Cardiac muscle cell (in vitro differentiated cells and primary cell): ENCODE results near the gene ADAMTS16. TPM values are rescaled to one million over a fixed set of nuclear protein-coding genes. Genes with fewer than 3 reads are reported as not detected.

ENCODE experiments used
- DNase-seq, 2 donors: peaks; one replicate each; pipeline versions ENCODE4 v3.0.0 to v3.0.0-alpha.2; 2010 to 2017; ENCODE audit warnings: low read depth in 1 of 2, low spot score in 1 of 2
- H3K27ac ChIP-seq: fragments of 200-600 bp; sonication (generic); 2 replicates; pipeline ENCODE4 v1.5.1; 2016
- H3K27me3 ChIP-seq: fragments of 200-600 bp; sonication (generic); 2 replicates; pipeline ENCODE4 v1.6.0; 2016; ENCODE audit warnings: control low read depth
- H3K36me3 ChIP-seq: fragments of 200-600 bp; sonication (generic); 2 replicates; pipeline ENCODE4 v1.5.1; 2016; ENCODE audit warnings: control low read depth
- H3K4me1 ChIP-seq: fragments of 200-600 bp; sonication (generic); 2 replicates; pipeline ENCODE4 v1.8.1; 2017; ENCODE audit warnings: low read depth, mild to moderate bottlenecking, mixed run types
- H3K4me3 ChIP-seq: fragments of 200-600 bp; sonication (generic); 2 replicates; pipeline ENCODE4 v1.5.1; 2016; ENCODE audit warnings: mild to moderate bottlenecking
- H3K9me3 ChIP-seq: fragments of 200-600 bp; sonication (generic); 2 replicates; pipeline ENCODE4 v1.5.1; 2017; ENCODE audit warnings: low read depth, mild to moderate bottlenecking, control low read depth
- polyA plus RNA-seq: library from polyadenylated mRNA; unstranded; fragments of >200 nt; fragmentation: Nextera tagmentation; extraction: Ambion mirVana; gene quantifications from 2 replicates; pipeline ENCODE4 v1.2.1, GENCODE V29; 2016
- total RNA-seq: library from RNA; depleted of rRNA; stranded (reverse); fragments of >200 nt; gene quantifications from 2 replicates; pipeline ENCODE4 v1.2.3, GENCODE V29; 2016
- TF ChIP-seq, protein P1 (sequence below): IDR thresholded peaks from 2 replicates; pipeline ENCODE4 v1.5.1; 2012; ENCODE audit warnings: low read depth, mild to moderate bottlenecking, low read length

The ADAMTS16 gene
- total and polyA plus RNA-seq, 2 experiments from 2014 or later, result not detected

DNA sequence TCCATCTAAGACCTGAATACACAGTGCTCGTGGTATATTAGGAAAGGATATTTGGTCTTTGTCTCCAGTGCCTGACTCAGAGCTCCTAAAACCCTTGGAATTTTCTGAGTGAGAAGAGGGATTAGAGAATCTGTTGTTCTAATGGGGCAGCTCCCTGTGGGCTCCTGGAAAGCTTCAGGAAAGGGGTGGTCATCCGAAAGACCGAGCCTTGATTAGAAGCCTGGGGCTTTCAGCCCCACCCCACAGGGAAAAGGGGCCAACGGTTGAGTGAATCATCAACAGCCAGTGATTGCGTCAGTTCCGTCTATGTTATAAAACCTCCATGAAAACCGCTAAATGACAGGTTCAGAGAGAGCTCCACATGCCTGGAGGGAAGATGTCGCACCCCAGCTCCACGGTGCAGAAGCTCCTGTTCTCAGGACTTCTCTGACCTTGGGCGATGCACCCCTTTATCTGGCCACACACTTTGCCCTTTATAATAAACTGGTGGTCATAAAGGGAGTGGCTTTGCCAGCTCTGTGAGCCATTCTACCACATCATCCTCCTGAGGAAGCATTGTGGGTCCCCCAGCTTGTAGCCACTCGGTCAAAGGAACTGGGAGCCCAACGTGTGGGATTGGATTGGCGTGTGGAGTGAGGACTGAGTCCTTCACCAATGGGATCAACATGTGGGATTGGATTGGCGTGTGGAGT, 211.3 kb downstream of the ADAMTS16 start:
- no peak overlapping the region for H3K4me3 ChIP-seq
- TF ChIP-seq, protein P1, sequence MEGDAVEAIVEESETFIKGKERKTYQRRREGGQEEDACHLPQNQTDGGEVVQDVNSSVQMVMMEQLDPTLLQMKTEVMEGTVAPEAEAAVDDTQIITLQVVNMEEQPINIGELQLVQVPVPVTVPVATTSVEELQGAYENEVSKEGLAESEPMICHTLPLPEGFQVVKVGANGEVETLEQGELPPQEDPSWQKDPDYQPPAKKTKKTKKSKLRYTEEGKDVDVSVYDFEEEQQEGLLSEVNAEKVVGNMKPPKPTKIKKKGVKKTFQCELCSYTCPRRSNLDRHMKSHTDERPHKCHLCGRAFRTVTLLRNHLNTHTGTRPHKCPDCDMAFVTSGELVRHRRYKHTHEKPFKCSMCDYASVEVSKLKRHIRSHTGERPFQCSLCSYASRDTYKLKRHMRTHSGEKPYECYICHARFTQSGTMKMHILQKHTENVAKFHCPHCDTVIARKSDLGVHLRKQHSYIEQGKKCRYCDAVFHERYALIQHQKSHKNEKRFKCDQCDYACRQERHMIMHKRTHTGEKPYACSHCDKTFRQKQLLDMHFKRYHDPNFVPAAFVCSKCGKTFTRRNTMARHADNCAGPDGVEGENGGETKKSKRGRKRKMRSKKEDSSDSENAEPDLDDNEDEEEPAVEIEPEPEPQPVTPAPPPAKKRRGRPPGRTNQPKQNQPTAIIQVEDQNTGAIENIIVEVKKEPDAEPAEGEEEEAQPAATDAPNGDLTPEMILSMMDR, result no peak
- H3K9me3 ChIP-seq, result no peaks in the 10 kb centered on the region
- H3K27me3 ChIP-seq, result no peaks in the 10 kb centered on the region
- no peak overlapping the region for H3K27ac ChIP-seq
- peak in 1 of 2 donors; percentile 47 for DNase-seq
- H3K36me3 ChIP-seq, result no peaks in the 10 kb centered on the region
- no peaks in the 10 kb centered on the region for H3K4me1 ChIP-seq

DNA sequence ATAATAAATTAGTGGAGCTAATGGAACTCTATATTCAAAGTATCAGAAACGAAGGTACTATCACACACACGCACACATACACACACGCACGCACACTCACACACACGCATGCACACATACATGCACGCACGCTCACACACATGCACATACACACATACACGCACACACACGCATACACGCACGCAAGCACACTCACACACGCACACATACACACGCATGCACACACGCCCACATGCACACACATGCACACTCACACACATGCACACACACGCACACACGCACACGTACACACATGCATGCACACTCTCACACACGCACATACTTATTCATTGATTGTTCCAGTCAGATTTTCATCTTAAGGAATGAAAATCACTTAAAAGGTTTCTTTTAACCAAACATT, 212.5 kb downstream of the ADAMTS16 start:
- H3K27me3 ChIP-seq, result no peaks in the 10 kb centered on the region
- no peaks in the 10 kb centered on the region for H3K9me3 ChIP-seq
- no peak overlapping the region for H3K27ac ChIP-seq
- no peaks in the 10 kb centered on the region for H3K36me3 ChIP-seq
- TF ChIP-seq, protein P1, result no peak
- DNase-seq, result no peak
- no peaks in the 10 kb centered on the region for H3K4me1 ChIP-seq
- H3K4me3 ChIP-seq, result no peak overlapping the region

DNA sequence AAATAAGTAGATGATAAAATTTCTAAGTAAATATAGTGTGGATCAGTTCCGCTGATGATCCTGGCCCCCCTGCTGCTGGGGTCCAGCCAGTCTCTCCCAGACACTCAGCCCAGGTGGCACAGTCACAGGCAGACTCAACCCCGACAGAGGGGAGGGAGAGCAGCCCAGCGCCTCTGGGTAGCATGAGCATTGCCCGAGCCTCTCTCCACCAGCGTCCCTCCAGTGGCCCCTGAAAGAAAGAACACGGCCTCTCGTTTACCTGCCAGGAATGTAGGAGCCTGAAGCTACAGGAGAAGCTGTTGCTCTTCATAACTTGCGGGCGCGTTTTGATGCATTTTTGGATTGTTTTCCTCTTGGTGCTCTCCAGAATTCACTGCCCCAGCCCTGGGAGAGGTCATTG, 213.6 kb downstream of the ADAMTS16 start:
- DNase-seq, result no peak
- no peak overlapping the region for H3K4me3 ChIP-seq
- no peaks in the 10 kb centered on the region for H3K36me3 ChIP-seq
- no peaks in the 10 kb centered on the region for H3K9me3 ChIP-seq
- H3K27me3 ChIP-seq, result no peaks in the 10 kb centered on the region
- H3K27ac ChIP-seq, result no peak overlapping the region
- TF ChIP-seq, protein P1, result no peak
- H3K4me1 ChIP-seq, result no peaks in the 10 kb centered on the region

DNA sequence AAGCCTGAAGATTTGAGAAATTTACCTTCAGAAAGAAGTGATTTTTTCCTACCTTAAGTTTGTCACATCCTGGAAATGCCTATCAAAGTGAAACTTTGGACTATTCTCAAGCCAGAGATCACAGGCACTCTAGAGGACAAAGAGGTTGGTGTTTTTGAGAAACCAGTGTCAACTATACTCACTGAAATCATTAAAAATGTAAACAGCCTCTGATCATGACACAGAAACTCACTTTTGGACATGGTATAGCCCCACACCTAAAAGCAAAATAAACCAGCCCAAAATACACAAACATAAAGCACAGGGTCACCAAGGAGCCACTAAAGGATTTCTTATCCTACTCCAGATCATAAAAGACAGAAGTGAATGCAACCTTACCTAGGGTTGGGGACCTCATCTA, 216.6 kb downstream of the ADAMTS16 start:
- H3K4me3 ChIP-seq, result no peak overlapping the region
- DNase-seq, result no peak
- TF ChIP-seq, protein P1, result no peak
- no peaks in the 10 kb centered on the region for H3K9me3 ChIP-seq
- no peaks in the 10 kb centered on the region for H3K27me3 ChIP-seq
- no peak overlapping the region for H3K27ac ChIP-seq
- H3K36me3 ChIP-seq, result no peaks in the 10 kb centered on the region
- no peaks in the 10 kb centered on the region for H3K4me1 ChIP-seq

DNA sequence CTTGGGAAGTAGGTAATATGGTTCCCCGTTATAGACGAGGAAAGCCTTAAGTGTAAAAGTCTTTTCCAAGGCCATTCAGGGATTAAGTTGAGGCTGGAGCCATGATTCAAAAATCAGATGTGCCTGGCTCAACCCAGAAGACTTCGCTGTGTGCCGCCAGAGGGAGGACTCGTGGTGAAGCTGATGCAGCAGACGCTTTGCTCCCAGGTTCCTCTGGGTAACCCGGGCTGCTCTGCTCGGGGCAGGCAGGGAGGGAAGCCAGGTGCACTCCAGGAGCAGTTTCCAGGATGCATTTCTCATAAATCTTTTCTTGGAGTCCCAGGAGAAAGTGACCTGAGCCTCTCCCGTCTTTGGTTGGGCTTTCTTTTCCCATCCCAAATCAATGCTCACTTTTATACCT, 219.5 kb downstream of the ADAMTS16 start:
- no peaks in the 10 kb centered on the region for H3K4me1 ChIP-seq
- H3K4me3 ChIP-seq, result no peak overlapping the region
- no peak overlapping the region for H3K27ac ChIP-seq
- no peak for DNase-seq
- no peaks in the 10 kb centered on the region for H3K9me3 ChIP-seq
- TF ChIP-seq, protein P1, result no peak
- no peaks in the 10 kb centered on the region for H3K27me3 ChIP-seq
- H3K36me3 ChIP-seq, result no peaks in the 10 kb centered on the region
